ENCODE data around the gene SLC35F3.
A peak's percentile ranks its signal among the peaks of the same experiment; 100 is the strongest.
"Not testable (repeated sequence)": the region's sequence is repeated elsewhere in the genome, so short reads cannot be mapped to it uniquely, and the experiment has no call there.

Gene SLC35F3

DNA sequence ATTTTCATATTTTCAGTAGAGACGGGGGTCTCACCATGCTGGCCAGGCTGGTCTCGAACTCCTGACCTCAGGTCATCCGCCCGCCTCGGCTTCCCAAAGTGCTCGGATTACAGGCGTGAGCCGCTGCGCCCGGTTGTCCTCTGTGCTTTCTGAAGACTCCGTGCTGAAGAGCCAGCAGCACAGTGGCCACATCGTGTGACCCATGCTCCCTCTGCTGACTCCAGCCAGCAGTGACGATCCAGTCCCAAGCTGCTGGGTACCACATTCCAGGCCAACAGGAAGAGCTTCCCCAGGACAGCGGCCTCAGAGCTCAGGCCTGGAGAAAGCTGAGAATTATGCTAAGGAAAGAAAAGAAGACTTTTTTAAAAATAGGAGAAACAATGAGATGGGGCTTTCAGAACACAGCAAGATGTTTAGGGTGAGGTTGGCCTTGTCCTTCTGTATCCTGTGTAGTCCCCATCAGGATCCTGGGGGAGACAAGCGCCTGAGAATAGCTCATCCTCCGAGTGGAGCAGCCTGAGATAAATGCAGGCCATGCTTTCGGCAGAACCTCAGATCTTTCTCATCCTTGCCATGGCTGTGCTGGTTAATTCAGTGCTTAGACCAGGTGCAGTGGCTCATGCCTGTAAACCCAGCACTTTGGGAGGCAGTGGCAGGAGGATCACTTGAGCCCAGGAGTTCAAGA is 207.1 kb downstream of the SLC35F3 start:
- DNase-seq = no peak

GRCh38 chr1:234114648-234115307 is 210.3 kb downstream of the SLC35F3 start:
- DNase-seq = peak; percentile 17 to 30

DNA sequence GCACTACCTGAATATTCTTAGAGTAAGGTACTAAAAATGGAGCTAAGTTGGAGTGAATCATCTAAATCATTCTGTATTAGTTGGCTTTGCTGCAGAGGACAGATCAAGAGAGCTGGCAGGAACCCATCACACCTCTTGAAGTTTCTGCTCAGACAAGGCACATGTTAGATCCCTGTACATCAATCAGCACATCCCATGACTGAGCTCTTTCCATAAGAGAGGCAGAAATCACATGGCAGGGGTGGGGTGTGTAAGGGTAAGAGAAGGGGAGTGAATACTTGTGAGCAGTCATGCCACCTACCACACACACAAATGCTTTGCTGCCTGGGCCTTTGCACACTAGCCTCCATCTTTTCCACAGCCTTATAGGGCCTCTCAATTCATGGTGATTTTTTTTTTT is 214.4 kb downstream of the SLC35F3 start:
- no peak for DNase-seq

DNA sequence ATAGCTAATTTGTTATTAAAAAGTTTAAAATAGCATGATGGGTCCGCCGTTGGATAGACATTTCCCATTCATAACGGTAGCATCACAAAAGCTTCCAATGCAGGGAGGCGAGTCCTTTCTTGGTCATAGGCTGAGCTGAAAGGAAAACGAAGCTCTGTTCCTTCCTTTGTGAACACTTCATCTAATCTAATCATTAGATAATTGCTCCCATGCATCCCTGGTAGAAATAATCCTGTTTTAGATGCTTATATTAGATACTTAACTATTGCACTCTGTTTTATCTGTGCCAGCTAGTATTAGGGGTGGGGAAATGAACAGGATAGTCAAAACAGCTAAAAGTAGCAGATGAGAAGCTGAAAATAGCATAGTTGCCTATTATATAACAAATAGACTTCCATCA is 215.0 kb downstream of the SLC35F3 start:
- no peak for DNase-seq

GRCh38 chr1:234120327-234120944 is 216.0 kb downstream of the SLC35F3 start:
- DNase-seq = no peak

DNA sequence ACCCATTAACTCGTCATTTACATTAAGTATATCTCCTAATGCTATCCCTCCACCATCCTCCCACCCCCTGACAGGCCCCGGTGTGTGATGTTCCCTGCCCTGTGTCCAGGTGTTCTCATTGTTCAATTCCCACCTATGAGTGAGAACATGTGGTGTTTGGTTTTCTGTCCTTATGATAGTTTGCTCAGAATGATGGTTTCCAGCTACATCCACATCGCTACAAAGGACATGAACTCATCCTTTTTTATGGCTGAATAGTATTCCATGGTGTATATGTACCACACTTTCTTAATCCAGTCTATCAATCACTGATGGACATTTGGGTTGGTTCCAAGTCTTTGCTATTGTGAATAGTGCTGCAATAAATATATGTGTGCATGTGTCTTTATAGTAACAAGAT is 217.2 kb downstream of the SLC35F3 start:
- not testable (repeated sequence) for DNase-seq

- DNase-seq = not testable (repeated sequence)
Observed at GRCh38 chr1:234122571-234122970, 218.1 kb downstream of the SLC35F3 start.

DNA sequence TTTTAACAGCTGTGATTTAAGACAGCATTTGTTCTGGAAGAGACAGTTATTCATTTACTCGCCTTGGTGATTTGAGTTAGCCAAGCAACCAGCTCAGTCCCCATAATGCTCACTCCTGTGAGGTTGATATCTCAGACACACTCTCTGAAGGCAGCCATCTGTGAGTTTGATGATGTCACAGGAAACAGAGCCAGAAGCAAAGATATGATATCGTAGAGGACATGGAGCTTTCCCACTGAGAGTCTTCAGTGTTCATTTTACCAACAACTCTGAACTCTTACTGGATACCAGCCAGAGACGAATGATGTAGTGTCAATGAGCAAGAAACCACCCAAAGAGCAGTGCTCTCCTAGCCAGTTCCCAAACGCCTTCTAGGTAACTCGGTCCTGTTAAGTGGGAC is 219.4 kb downstream of the SLC35F3 start:
- DNase-seq = no peak

GRCh38 chr1:234125283-234125682 is 220.8 kb downstream of the SLC35F3 start:
- DNase-seq = peak; percentile 55 to 72

GRCh38 chr1:234125714-234126113 is 221.2 kb downstream of the SLC35F3 start:
- no peak for DNase-seq

DNA sequence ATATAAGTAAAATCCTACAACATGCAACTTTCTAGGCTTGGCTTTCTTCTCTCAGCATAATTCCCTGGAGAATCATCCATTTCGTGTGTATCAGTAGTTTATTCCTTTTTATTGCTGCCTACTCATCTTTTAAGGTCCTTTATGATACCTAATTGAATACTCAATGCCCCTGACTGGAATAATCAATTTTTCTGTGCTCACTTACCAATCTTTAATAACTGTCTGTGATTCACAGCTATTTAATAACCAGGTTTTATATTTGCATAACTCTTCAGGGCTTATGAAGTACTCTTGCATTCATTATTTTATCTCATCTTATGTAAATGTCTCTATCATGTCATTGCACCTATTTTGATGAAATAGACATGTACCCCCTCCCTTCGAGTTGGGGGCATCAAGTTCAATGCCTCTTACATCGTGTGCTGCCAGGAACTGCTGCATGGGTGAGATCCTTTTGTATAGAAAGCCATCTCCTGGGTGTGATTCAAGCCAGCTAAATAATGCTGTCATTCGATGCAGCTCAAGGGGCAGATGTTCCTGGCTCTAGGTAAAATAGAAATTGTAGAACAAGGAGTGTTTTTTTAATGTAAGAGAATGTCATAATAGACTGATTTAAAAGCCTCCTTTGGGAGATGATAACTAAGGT is 222.7 kb downstream of the SLC35F3 start:
- DNase-seq = no peak

DNA sequence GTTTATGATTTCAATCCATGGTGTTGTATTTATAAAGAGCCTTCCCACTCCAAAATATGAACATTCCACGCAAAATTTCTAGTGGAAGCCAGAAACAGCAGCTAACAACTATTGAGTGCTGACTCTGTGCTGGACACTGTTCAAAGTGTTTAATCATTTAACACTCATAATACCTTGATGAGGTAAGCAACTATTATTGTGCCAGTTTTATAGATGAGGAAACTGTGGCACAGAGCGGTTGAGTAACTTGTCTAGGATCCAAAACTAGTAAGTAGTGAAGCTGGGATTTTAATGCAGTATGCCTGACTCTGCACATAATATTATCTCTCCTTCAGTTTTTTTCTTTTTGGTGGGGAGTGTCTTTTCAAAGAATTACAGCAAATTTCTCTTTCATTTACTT is 228.3 kb downstream of the SLC35F3 start:
- DNase-seq = no peak

- no peak for DNase-seq
Observed at GRCh38 chr1:234134878-234135277, 230.4 kb downstream of the SLC35F3 start.

DNA sequence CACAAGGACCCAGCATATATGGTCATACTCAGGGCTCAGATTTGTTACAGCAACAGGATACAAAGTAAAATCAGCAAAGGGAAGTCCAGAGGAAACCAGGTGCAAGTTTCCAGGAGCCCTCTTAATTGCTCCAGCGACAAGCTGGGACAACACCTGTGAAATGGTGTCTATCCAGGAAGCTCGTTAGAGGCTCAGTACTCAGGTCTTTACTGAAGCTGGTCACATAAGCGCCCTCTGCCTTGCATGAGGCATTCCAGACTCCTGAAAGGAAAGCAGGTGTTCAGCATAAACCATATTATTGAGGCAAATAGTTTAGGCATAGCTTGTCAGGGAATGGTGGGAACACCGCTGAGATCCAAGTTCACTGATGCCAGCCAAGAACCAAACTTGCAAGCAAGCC is 231.0 kb downstream of the SLC35F3 start:
- no peak for DNase-seq

- DNase-seq = no peak
Observed at GRCh38 chr1:234136073-234136472, 231.6 kb downstream of the SLC35F3 start.

- no peak for DNase-seq
Observed at GRCh38 chr1:234139966-234140365, 235.5 kb downstream of the SLC35F3 start.

DNA sequence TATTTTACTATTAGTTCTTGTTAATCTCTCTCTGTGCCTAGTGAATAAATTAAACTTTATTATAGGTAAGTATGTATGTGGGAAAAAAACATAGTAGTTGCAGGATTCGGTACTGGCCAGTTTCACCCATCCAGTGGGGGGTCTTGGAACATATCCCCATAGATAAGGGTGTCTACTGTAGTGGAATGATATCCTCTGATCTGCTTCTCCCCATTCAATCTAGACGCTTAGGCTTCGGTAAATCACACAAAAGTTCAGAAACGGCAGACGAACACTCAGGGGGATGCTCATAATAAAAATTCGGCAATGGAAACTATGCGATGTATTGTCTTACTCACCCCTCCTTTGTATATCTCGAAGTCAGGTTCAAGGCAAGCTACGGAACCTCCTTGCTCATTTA is 235.9 kb downstream of the SLC35F3 start:
- DNase-seq = no peak

GRCh38 chr1:234141006-234141405 is 236.5 kb downstream of the SLC35F3 start:
- DNase-seq = no peak

DNA sequence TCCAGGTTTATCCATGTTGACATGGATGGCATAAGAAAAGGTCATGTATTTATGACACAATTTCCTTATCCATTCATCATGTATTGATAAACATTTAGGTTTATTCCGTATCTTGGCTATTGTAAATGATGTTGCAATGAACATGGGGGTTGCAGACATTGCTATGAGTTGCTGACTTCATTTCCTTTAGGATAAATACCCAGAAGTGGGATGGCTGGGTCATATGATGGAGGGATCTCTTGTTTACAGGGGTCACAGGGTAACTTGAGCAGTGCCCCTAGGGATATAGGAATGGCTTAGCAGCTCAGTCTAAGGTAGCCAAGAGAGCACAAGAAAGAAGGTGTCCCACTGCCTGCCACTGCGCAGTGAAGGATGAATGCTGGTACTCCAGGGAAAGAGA is 239.2 kb downstream of the SLC35F3 start:
- DNase-seq = no peak

DNA sequence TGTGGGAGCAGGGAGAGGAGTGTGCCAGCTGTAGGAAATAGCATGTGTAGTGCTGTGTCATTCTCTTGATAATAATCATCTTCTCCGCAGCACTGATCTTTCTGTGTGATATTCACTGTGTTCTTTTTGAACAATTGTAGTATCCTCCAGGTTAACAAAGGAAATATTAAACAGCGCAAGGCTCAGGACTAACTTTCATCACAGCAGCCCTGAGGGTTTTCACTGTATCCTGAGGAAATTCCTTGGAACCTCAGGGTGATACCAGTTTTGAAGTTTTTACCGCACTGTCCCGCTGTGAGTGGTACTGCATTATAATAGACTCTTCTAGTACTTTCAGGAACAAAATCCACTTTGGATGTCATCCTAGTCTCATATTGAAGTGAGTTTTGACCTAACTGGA is 240.4 kb downstream of the SLC35F3 start:
- no peak for DNase-seq

- DNase-seq = peak; percentile 22 to 47
Observed at GRCh38 chr1:234148350-234148749, 243.9 kb downstream of the SLC35F3 start.

- DNase-seq = no peak
Observed at GRCh38 chr1:234148816-234149215, 244.3 kb downstream of the SLC35F3 start.

GRCh38 chr1:234149217-234149616 is 244.7 kb downstream of the SLC35F3 start:
- DNase-seq = no peak

DNA sequence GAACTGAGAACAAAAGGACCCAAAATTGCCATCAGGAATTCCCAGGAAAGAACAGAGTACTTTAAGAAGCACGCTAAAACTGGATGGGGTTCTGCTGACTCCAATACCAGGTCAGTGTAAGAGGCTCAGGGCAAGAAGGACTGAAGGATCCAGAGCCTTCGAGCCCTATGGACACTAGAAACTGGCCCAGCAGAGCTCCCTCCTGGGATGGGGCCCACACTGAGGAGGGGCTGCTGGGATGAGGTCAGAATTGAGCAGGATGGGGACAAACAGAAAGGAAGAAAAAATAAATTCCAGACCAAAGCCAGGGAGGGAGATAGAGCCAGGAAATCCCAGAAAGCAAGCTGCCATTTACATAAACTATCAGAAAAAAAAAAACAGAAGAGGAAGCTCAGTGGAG is 246.4 kb downstream of the SLC35F3 start:
- no peak for DNase-seq
